Measurements from ENCODE around the gene DHRSX. TPM values are rescaled to one million over a fixed set of nuclear protein-coding genes. Genes with fewer than 3 reads are reported as not detected.

DHRSX gene
- total and polyA plus RNA-seq, 2 donors (not counting 1 experiment from before 2014, with no cell fraction given) = 18.8 to 39.0 TPM

- Histone ChIP-seq H3K9me3 (ENCODE audit: control extremely low read depth in 1 of 3, control insufficient read depth in 2 of 3, insufficient read depth in 1 of 3, low read length in 2 of 3) (peaks cover 0 to 8% (median 0%) of the 10 kb centered on the region in 3 donors), H3K36me3 (replicated peaks in 1 of 2; ENCODE audit: control extremely low read depth in 1 of 2, control insufficient read depth in 1 of 2, extremely low read depth in 1 of 2, insufficient read depth in 2 of 2, low read length in 1 of 2) (no peaks in the 10 kb centered on the region), H3K79me2 (ENCODE audit: control insufficient read depth, insufficient read depth, low read length) (peaks cover 3% of the 10 kb centered on the region), H2AFZ (ENCODE audit: insufficient read depth, low read depth, low read length, poor library complexity, severe bottlenecking) (no peak overlapping the region), H4K20me1 (ENCODE audit: control insufficient read depth, insufficient read depth, low read length, poor library complexity, severe bottlenecking) (no peaks in the 10 kb centered on the region), H3K4me3 (ENCODE audit: control extremely low read depth in 1 of 5, extremely low read depth in 1 of 5, insufficient read depth in 1 of 5, low read depth in 2 of 5, low read length in 4 of 5) (no peak overlapping the region), H3K9ac (ENCODE audit: low read length) (no peak overlapping the region), H3K4me2 (replicated peaks; ENCODE audit: low read depth, low read length, poor library complexity, severe bottlenecking) (no peak overlapping the region), H3K27me3 (replicated peaks in 1 of 4; ENCODE audit: control extremely low read depth in 1 of 4, control insufficient read depth in 3 of 4, insufficient read depth in 4 of 4, low read length in 3 of 4) (no peaks in the 10 kb centered on the region), H3K4me1 (ENCODE audit: control insufficient read depth in 2 of 2, insufficient read depth in 2 of 2, low read length in 2 of 2) (peaks cover 0 to 14% of the 10 kb centered on the region in 2 donors), H3K27ac (ENCODE audit: low read length in 2 of 2) (no peak overlapping the region)
- Mint-ChIP-seq H3K4me1 (peaks cover 12% of the 10 kb centered on the region), H3K27ac (no peak overlapping the region), H3K4me3 (no peak overlapping the region), H3K27me3 (no peaks in the 10 kb centered on the region), H3K9me3 (ENCODE audit: insufficient read depth) (no peaks in the 10 kb centered on the region)
- ChIA-PET POLR2A (no interaction called here), CTCF (no interaction called here)
- ATAC-seq (ENCODE audit: low read depth) (no peak), DNase-seq (no peak)
- intact Hi-C loops (cut with micrococcal nuclease) = no loop called here
- TF ChIP-seq EZH2 (IDR thresholded peaks at IDR 0.05; ENCODE audit: borderline replicate concordance, insufficient read depth, low read depth, low read length, poor library complexity, severe bottlenecking) (no peak), CTCF (IDR thresholded peaks at IDR 0.05) (no peak)
- 100% methylated on average over 1 of the region's 5 CpGs for WGBS (ENCODE audit: insufficient coverage)
Observed at GRCh38 chrX:2315434-2315833, 185.3 kb downstream of the DHRSX start.

- Histone ChIP-seq H3K27ac (ENCODE audit: low read length in 2 of 2) (no peak overlapping the region), H3K36me3 (replicated peaks in 1 of 2; ENCODE audit: control extremely low read depth in 1 of 2, control insufficient read depth in 1 of 2, extremely low read depth in 1 of 2, insufficient read depth in 2 of 2, low read length in 1 of 2) (no peaks in the 10 kb centered on the region), H3K9me3 (ENCODE audit: control extremely low read depth in 1 of 3, control insufficient read depth in 2 of 3, insufficient read depth in 1 of 3, low read length in 2 of 3) (peaks cover 0 to 8% (median 0%) of the 10 kb centered on the region in 3 donors), H3K27me3 (replicated peaks in 1 of 4; ENCODE audit: control extremely low read depth in 1 of 4, control insufficient read depth in 3 of 4, insufficient read depth in 4 of 4, low read length in 3 of 4) (no peaks in the 10 kb centered on the region), H3K9ac (ENCODE audit: low read length) (no peak overlapping the region), H4K20me1 (ENCODE audit: control insufficient read depth, insufficient read depth, low read length, poor library complexity, severe bottlenecking) (no peaks in the 10 kb centered on the region), H3K4me2 (replicated peaks; ENCODE audit: low read depth, low read length, poor library complexity, severe bottlenecking) (no peak overlapping the region), H2AFZ (ENCODE audit: insufficient read depth, low read depth, low read length, poor library complexity, severe bottlenecking) (no peak overlapping the region), H3K79me2 (ENCODE audit: control insufficient read depth, insufficient read depth, low read length) (no peaks in the 10 kb centered on the region), H3K4me1 (ENCODE audit: control insufficient read depth in 2 of 2, insufficient read depth in 2 of 2, low read length in 2 of 2) (peaks cover 0 to 12% of the 10 kb centered on the region in 2 donors), H3K4me3 (ENCODE audit: control extremely low read depth in 1 of 5, extremely low read depth in 1 of 5, insufficient read depth in 1 of 5, low read depth in 2 of 5, low read length in 4 of 5) (no peak overlapping the region)
- no peaks in the 10 kb centered on the region for H3K27me3 Mint-ChIP-seq
- H3K9me3 Mint-ChIP-seq (ENCODE audit: insufficient read depth) = no peaks in the 10 kb centered on the region
- no peak for ATAC-seq (ENCODE audit: low read depth)
- ChIA-PET POLR2A (no interaction called here), CTCF (no interaction called here)
- no peak for TF ChIP-seq EZH2 (IDR thresholded peaks at IDR 0.05; ENCODE audit: borderline replicate concordance, insufficient read depth, low read depth, low read length, poor library complexity, severe bottlenecking)
- TF ChIP-seq CTCF (IDR thresholded peaks at IDR 0.05) = no peak
- no peak overlapping the region for H3K27ac Mint-ChIP-seq
- peaks cover 11% of the 10 kb centered on the region for H3K4me1 Mint-ChIP-seq
- no peak for DNase-seq
- H3K4me3 Mint-ChIP-seq = no peak overlapping the region
- intact Hi-C loops (cut with micrococcal nuclease) = no loop called here
- 98% methylated on average over 8 of the region's 14 CpGs for WGBS (ENCODE audit: insufficient coverage)
Observed at GRCh38 chrX:2314831-2315365, 185.9 kb downstream of the DHRSX start.
